ENCODE data around the gene SH3GL1.
"Not testable (repeated sequence)": the region's sequence is repeated elsewhere in the genome, so short reads cannot be mapped to it uniquely, and the experiment has no call there.

SH3GL1 gene

GRCh38 chr19:4350726-4351125 lies 49.6 kb downstream of the SH3GL1 start:
- no peak for DNase-seq (ENCODE audit: extremely low spot score)
- no peak for TF ChIP-seq CTCF (IDR thresholded peaks at IDR 0.05; ENCODE audit: control extremely low read depth, extremely low read depth, low read depth, missing control alignments)
- CTCF ChIA-PET, result interaction anchor here (3.2 to 3.9 kb wide), 2 partner anchors 15 to 83 kb away, joined by 47 to 85 read pairs; no protein-coding TSS in a partner anchor
- POLR2A ChIA-PET, result no interaction called here

- TF ChIP-seq CTCF (IDR thresholded peaks at IDR 0.05; ENCODE audit: control extremely low read depth, extremely low read depth, low read depth, missing control alignments), result no peak
- ChIA-PET CTCF (no interaction called here), POLR2A (no interaction called here)
- DNase-seq (ENCODE audit: extremely low spot score), result no peak
These were observed 50.2 kb downstream of the SH3GL1 start for GRCh38 chr19:4350111-4350510.

DNA sequence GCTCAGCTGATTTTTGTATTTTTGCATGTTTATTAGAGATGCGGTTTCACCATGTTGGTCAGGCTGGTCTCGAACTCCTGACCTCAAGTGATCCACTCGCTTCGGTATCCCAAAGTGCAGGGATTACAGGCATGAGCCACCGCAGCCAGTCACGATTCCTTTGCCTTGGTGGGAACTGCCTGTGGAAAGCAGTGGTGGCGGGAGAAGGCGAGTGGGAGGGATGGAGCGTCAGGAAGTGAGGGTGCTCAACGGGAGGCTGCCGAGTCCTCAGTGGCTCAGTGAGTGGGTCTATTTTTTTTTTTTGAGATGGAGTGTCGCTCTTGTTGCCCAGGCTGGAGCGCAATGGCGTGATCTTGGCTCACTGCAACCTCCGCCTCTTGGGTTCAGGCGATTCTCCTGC lies 51.1 kb downstream of the SH3GL1 start:
- DNase-seq (ENCODE audit: extremely low spot score); POLR2A ChIA-PET: not testable (repeated sequence)
- CTCF ChIA-PET, result interaction anchor here (2.6 kb wide), 1 partner anchor 82 kb away, joined by 9 read pairs; no protein-coding TSS in a partner anchor

DNA sequence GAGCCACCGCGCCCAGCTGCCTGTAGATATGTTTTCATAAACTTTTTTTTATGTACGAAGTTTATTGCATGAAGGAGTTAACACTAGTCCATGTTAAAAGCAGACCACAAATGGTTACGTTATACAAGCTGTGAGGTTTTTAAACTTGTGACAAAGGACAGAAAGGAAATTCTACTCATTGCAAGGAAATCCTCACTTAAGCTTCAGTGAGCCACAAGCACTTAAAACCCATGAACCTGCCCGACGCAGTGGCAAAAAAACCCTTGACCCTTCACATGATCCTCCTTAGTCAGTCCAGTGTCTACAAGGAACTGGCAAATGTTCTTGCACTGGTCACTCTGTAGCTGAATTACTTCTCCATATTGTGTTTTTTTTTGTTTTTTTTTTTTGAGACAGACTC lies 52.8 kb downstream of the SH3GL1 start:
- no peak for DNase-seq (ENCODE audit: extremely low spot score)
- POLR2A ChIA-PET, result no interaction called here
- CTCF ChIA-PET, result interaction anchor here (2.6 kb wide), 1 partner anchor 81 kb away, joined by 9 read pairs; no protein-coding TSS in a partner anchor

GRCh38 chr19:4346020-4346383 lies 54.3 kb downstream of the SH3GL1 start:
- DNase-seq (ENCODE audit: extremely low spot score), result no peak
- ChIA-PET CTCF (interaction anchor here (1.0 kb wide), 1 partner anchor 79 kb away, joined by 3 read pairs; no protein-coding TSS in a partner anchor), POLR2A (no interaction called here)
- TF ChIP-seq CTCF (IDR thresholded peaks at IDR 0.05; ENCODE audit: control extremely low read depth, extremely low read depth, low read depth, missing control alignments), result no peak

More for the DNA sequence above, 52.8 kb downstream of the SH3GL1 start:
- no peak for TF ChIP-seq CTCF (IDR thresholded peaks at IDR 0.05; ENCODE audit: control extremely low read depth, extremely low read depth, low read depth, missing control alignments)

- ChIA-PET POLR2A (no interaction called here), CTCF (interaction anchor here (0.9 to 5.0 kb wide), 4 partner anchors 17 to 79 kb away, joined by 3 to 26 read pairs (median 6); no protein-coding TSS in a partner anchor)
- TF ChIP-seq CTCF (IDR thresholded peaks at IDR 0.05; ENCODE audit: control extremely low read depth, extremely low read depth, low read depth, missing control alignments), result no peak
- no peak for DNase-seq (ENCODE audit: extremely low spot score)
These were observed 54.9 kb downstream of the SH3GL1 start for GRCh38 chr19:4345342-4346019.
